A673 (cell line): ENCODE data around the gene DOK6. TPM values are rescaled to one million over a fixed set of nuclear protein-coding genes. Genes with fewer than 3 reads are reported as not detected.

Source experiments
- BruUV-seq: library from RNA; stranded (reverse); fragments of 400-500 nt; replicated peaks from 2 replicates; lab custom pipeline; 2021; lab: Mats Ljungman, UMichigan
- CTCF ChIA-PET: fragments of 300-600 bp; sonication (Branson Sonifier 250); formaldehyde crosslinking; loops from one replicate; lab custom pipeline; 2022; ENCODE audit warnings: antibody characterized with exemption; lab: Charles Lee
- POLR2A ChIA-PET: fragments of 300-600 bp; sonication (Branson Sonifier 250); formaldehyde crosslinking; loops from one replicate; lab custom pipeline; 2022; ENCODE audit warnings: antibody characterized with exemption; ENCODE audit not compliant: low non-redundant PET; lab: Charles Lee
- DNase-seq: peaks from one replicate; pipeline ENCODE4 v3.0.0-alpha.2; 2015; ENCODE audit warnings: low spot score
- H3K27ac ChIP-seq: fragments of 200-600 bp; sonication (generic); 2 replicates; pipeline ENCODE4 v1.5.1; 2016; ENCODE audit warnings: mixed run types, low read depth, mild to moderate bottlenecking, mixed read lengths, antibody characterized with exemption, low read length; ENCODE audit not compliant: poor library complexity, severe bottlenecking
- H3K27me3 ChIP-seq: fragments of 200-600 bp; sonication (generic); replicated peaks from 2 replicates; pipeline ENCODE4 v1.6.1; 2017; ENCODE audit warnings: mixed run types, low read depth, mild to moderate bottlenecking, mixed read lengths, antibody characterized with exemption, low read length; ENCODE audit not compliant: insufficient read depth, poor library complexity
- H3K36me3 ChIP-seq: fragments of 200-600 bp; sonication (generic); 2 replicates; pipeline ENCODE4 v1.6.1; 2016; ENCODE audit warnings: mixed run types, mild to moderate bottlenecking, mixed read lengths, antibody characterized with exemption, low read length; ENCODE audit not compliant: insufficient read depth, poor library complexity, severe bottlenecking
- H3K4me1 ChIP-seq: fragments of 200-600 bp; sonication (generic); 2 replicates; pipeline ENCODE4 v1.6.1; 2017; ENCODE audit warnings: mixed run types, mild to moderate bottlenecking, mixed read lengths, antibody characterized with exemption, low read length; ENCODE audit not compliant: insufficient read depth, poor library complexity, severe bottlenecking
- H3K4me3 ChIP-seq: fragments of 200-600 bp; sonication (generic); 2 replicates; pipeline ENCODE4 v1.5.1; 2016; ENCODE audit warnings: low read depth, mixed run types, mild to moderate bottlenecking, mixed read lengths, low read length; ENCODE audit not compliant: poor library complexity, severe bottlenecking
- H3K9me3 ChIP-seq: fragments of 200-600 bp; sonication (generic); 2 replicates; pipeline ENCODE4 v1.6.1; 2016; ENCODE audit warnings: mixed run types, low read depth, mild to moderate bottlenecking, mixed read lengths, antibody characterized with exemption, low read length; ENCODE audit not compliant: poor library complexity, severe bottlenecking
- EZH2 ChIP-seq: fragments of 200-600 bp; sonication (generic); IDR thresholded peaks from 2 replicates; pipeline ENCODE4 v1.6.1; 2017; ENCODE audit warnings: borderline replicate concordance, low read depth, mild to moderate bottlenecking, mixed read lengths, antibody characterized with exemption, low read length; ENCODE audit not compliant: poor library complexity, severe bottlenecking
- intact Hi-C: fragments of 100-400 bp; cut with micrococcal nuclease; formaldehyde crosslinking; loops from one replicate; pipeline ENCODE4 v1.10.0; 2022; ENCODE audit not compliant: unreplicated experiment
- total RNA-seq: library from RNA; stranded (reverse); gene quantifications from 2 replicates; pipeline ENCODE4 v1.2.3, GENCODE V29; 2021
- TF ChIP-seq, protein P1 (sequence below): fragments of 300-800, 200-600 bp; sonication (generic); conservative IDR thresholded peaks from 2 replicates; pipeline ENCODE4 v1.5.1; 2017; ENCODE audit warnings: low read depth, mild to moderate bottlenecking, antibody characterized with exemption, low read length, moderate library complexity, mixed read lengths

Gene DOK6
- total RNA-seq, 1 experiment from 2014 or later: 13.7 TPM

DNA sequence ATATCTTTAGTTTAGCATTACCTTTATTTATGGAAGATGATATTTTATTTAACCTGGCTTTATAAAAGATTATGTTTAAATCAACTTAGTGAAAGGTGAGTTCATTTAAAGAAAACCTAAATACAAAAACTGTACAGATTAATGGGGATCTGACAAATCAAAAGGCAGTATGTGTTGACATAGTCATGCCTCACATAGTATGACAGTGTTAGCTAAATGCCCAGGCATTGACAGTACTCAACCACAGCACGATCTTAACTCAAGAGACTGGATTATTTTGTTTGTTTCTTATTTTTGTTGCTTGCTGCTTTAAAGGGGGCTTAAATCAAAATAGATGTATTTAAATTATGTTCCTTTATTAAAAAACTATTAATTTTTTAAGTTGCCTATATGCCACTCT lies 7.8 kb downstream of the DOK6 start:
- TF ChIP-seq, protein P1, sequence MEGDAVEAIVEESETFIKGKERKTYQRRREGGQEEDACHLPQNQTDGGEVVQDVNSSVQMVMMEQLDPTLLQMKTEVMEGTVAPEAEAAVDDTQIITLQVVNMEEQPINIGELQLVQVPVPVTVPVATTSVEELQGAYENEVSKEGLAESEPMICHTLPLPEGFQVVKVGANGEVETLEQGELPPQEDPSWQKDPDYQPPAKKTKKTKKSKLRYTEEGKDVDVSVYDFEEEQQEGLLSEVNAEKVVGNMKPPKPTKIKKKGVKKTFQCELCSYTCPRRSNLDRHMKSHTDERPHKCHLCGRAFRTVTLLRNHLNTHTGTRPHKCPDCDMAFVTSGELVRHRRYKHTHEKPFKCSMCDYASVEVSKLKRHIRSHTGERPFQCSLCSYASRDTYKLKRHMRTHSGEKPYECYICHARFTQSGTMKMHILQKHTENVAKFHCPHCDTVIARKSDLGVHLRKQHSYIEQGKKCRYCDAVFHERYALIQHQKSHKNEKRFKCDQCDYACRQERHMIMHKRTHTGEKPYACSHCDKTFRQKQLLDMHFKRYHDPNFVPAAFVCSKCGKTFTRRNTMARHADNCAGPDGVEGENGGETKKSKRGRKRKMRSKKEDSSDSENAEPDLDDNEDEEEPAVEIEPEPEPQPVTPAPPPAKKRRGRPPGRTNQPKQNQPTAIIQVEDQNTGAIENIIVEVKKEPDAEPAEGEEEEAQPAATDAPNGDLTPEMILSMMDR: no peak
- TF ChIP-seq EZH2: no peak
- ChIA-PET CTCF (no interaction called here), POLR2A (no interaction called here)
- Histone ChIP-seq H3K27ac (no peak overlapping the region), H3K4me1 (no peaks in the 10 kb centered on the region), H3K27me3 (no peaks in the 10 kb centered on the region), H3K36me3 (no peaks in the 10 kb centered on the region), H3K9me3 (no peaks in the 10 kb centered on the region), H3K4me3 (no peak overlapping the region)
- no TSS peak for BruUV-seq
- intact Hi-C loops: loop anchor here (10.0 kb wide), 1 partner anchor 564 kb away; no protein-coding TSS in a partner anchor
- no peak for DNase-seq

DNA sequence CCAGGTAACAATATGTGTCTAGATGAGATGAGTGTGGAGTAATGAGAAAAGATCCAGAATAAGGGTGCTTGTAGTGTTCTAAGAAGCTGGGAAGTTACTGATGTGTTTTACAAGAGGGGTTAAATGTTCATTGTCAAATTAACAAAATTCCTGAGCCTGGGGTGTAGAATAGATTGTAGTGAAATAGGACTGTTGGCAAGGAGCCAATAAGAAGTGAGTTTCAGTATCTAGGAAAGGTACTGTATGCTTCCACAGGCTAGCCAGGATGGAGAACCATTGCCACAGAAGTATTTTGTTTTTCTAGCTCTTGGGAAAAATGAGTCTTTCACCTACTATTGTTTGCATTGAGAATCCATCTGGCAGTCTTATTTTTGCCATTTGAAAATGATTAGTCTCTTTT lies 10.5 kb downstream of the DOK6 start:
- no peak for TF ChIP-seq EZH2
- TF ChIP-seq, protein P1: no peak
- Histone ChIP-seq H3K36me3 (no peaks in the 10 kb centered on the region), H3K27me3 (no peaks in the 10 kb centered on the region), H3K4me1 (no peaks in the 10 kb centered on the region), H3K9me3 (no peaks in the 10 kb centered on the region), H3K27ac (no peak overlapping the region), H3K4me3 (no peak overlapping the region)
- POLR2A ChIA-PET: no interaction called here
- CTCF ChIA-PET: no interaction called here
- intact Hi-C loops: no loop called here
- BruUV-seq: no TSS peak
- no peak for DNase-seq

DNA sequence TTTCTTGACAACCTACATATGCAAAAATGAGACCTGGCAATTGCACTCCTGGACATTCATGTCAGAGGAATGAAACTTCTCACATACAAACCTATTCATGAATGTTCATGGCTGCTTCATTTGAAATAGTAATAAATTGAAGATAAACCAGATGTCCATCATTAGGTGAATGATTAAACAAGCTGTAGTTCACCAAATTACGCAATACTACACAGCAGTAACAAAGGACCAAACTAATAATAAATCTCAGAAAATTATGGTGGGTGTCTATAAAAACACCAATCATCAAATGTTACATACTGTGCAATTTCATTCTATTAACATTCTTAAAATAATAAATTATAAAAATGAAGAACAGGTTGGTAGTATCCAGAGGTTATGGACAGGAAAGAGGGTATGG lies 13.5 kb downstream of the DOK6 start:
- no TSS peak for BruUV-seq
- Histone ChIP-seq H3K27ac (no peak overlapping the region), H3K4me3 (no peak overlapping the region), H3K36me3 (no peaks in the 10 kb centered on the region), H3K9me3 (no peaks in the 10 kb centered on the region), H3K27me3 (no peaks in the 10 kb centered on the region), H3K4me1 (no peaks in the 10 kb centered on the region)
- DNase-seq: no peak
- ChIA-PET CTCF (interaction anchor here (0.5 kb wide), 1 partner anchor 73 kb away, joined by 3 read pairs; no protein-coding TSS in a partner anchor), POLR2A (no interaction called here)
- TF ChIP-seq, protein P1: no peak
- no peak for TF ChIP-seq EZH2
- intact Hi-C loops: no loop called here
